Gastroesophageal sphincter (tissue), 4 donors: ENCODE measurements around the gene INAFM2. TPM values are rescaled to one million over a fixed set of nuclear protein-coding genes. Genes with fewer than 3 reads are reported as not detected.

Experiments
- ATAC-seq: fragments of 150-250 bp; one replicate; pipeline ENCODE4 v1.9.1; 2016; ENCODE audit warnings: mild to moderate bottlenecking, moderate library complexity
- H3K27ac ChIP-seq, 4 donors: fragments of 200-600 bp; sonication (generic) in 3 of 4; 1 replicate in 3 of 4; 2 replicates in 1 of 4; pipeline ENCODE4 v1.5.1; 2016 to 2019
- H3K27me3 ChIP-seq: fragments of 200-600 bp; sonication (generic); one replicate; pipeline ENCODE4 v1.5.1; 2019
- H3K36me3 ChIP-seq, 2 donors: fragments of 200-600 bp; sonication (generic); one replicate each; pipeline ENCODE4 v1.5.1; 2019; ENCODE audit warnings: control low read depth in 1 of 2
- H3K4me1 ChIP-seq, 3 donors: fragments of 200-600 bp; sonication (generic); 1 replicate in 2 of 3; 2 replicates in 1 of 3; pipeline ENCODE4 v1.5.1; 2016 to 2019; ENCODE audit warnings: control low read depth in 2 of 3
- H3K4me3 ChIP-seq, 2 donors: fragments of 200-600 bp; sonication (generic); one replicate each; pipeline ENCODE4 v1.5.1; 2019; ENCODE audit warnings: mild to moderate bottlenecking in 1 of 2, moderate library complexity in 1 of 2
- H3K9me3 ChIP-seq, 3 donors: fragments of 200-600 bp; sonication (generic); one replicate each; pipeline ENCODE4 v1.5.1; 2017 to 2019; ENCODE audit warnings: control low read depth in 2 of 3
- CTCF ChIP-seq, 4 experiments: fragments of 200-600 bp in 2 of 4; fragments of 450-650 bp in 2 of 4; sonication (generic) in 1 of 4; IDR thresholded peaks; one replicate each; pipeline ENCODE4 v1.5.1; 2017 to 2019; ENCODE audit warnings: antibody characterized with exemption in 4 of 4, mild to moderate bottlenecking in 2 of 4, moderate library complexity in 2 of 4
- EP300 ChIP-seq: sonication (generic); formaldehyde crosslinking; IDR thresholded peaks from one replicate; pipeline ENCODE4 v1.6.1; 2017; ENCODE audit warnings: antibody characterized with exemption, mild to moderate bottlenecking
- POLR2A ChIP-seq, 2 donors: fragments of 450-650 bp; IDR thresholded peaks; one replicate each; pipeline ENCODE4 v1.6.1; 2017; ENCODE audit warnings: antibody characterized with exemption in 2 of 2, mild to moderate bottlenecking in 2 of 2, moderate library complexity in 1 of 2
- POLR2AphosphoS5 ChIP-seq: sonication (generic); formaldehyde crosslinking; IDR thresholded peaks from one replicate; pipeline ENCODE4 v1.6.1; 2017; ENCODE audit warnings: antibody characterized with exemption
- WGBS, 2 donors: methylation state at CpG; one replicate each; pipeline ENCODE4 v1.1.5; 2018; ENCODE audit warnings: low coverage in 1 of 2; 5-methylcytosine and 5-hydroxymethylcytosine counted together
- total RNA-seq, 4 donors: library from RNA; depleted of rRNA; stranded (reverse); fragments of >200 nt; gene quantifications; one replicate each; pipeline ENCODE4 v1.1.0, GENCODE V29; 2016

INAFM2 gene
- total RNA-seq, 4 donors from 2014 or later, result 27.3 to 66.6 (median 37.5) TPM

DNA sequence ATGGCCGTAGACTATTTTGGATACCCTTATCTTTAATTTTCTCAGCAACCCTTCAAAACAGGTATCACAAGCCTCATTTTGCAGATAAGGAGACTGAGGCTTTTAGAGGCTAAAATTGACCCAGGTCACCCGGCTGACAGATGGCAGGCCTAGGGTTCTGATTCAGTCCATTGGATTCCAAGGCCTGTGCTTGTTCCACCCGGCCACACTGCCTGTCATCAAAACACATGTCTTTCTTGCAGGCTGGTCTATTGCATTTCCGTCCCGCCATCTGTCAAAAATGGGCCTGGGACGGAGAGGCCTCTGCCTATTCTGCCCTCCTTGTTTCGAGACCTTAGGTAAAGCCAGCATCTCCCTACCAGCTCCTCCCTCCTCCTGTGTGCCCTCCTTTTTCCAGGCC lies 8.1 kb downstream of the INAFM2 start:
- H3K27ac ChIP-seq, result peak overlapping the region; percentile 79 to 98 (median 98)
- WGBS, 2 donors, result 78% methylated on average over 1 to 6 of the region's 7 CpGs
- H3K4me3 ChIP-seq, result no peak overlapping the region
- H3K36me3 ChIP-seq, result peaks cover 0 to 21% of the 10 kb centered on the region in 2 donors
- no peaks in the 10 kb centered on the region for H3K9me3 ChIP-seq
- ATAC-seq, result no peak
- peaks cover 17 to 100% (median 50%) of the 10 kb centered on the region in 3 donors for H3K4me1 ChIP-seq
- TF ChIP-seq POLR2A (IDR thresholded peaks at IDR 0.05) (no peak), CTCF (IDR thresholded peaks at IDR 0.05) (no peak), EP300 (no peak), POLR2AphosphoS5 (no peak)
- H3K27me3 ChIP-seq, result no peaks in the 10 kb centered on the region

GRCh38 chr15:40332113-40332781 lies 8.8 kb downstream of the INAFM2 start:
- TF ChIP-seq POLR2A (IDR thresholded peaks at IDR 0.05), result no peak
- no peak for TF ChIP-seq EP300
- no peak for TF ChIP-seq CTCF (IDR thresholded peaks at IDR 0.05)
- TF ChIP-seq POLR2AphosphoS5, result peak; percentile 5
- Histone ChIP-seq H3K27ac (peak overlapping the region; percentile 79 to 98 (median 98)), H3K27me3 (no peaks in the 10 kb centered on the region), H3K36me3 (peaks cover 0 to 27% of the 10 kb centered on the region in 2 donors), H3K4me3 (no peak overlapping the region), H3K4me1 (peaks cover 17 to 100% (median 47%) of the 10 kb centered on the region in 3 donors), H3K9me3 (no peaks in the 10 kb centered on the region)
- 63 to 80% methylated on average over 4 to 7 of the region's 8 CpGs for WGBS, 2 donors
- ATAC-seq, result no peak

DNA sequence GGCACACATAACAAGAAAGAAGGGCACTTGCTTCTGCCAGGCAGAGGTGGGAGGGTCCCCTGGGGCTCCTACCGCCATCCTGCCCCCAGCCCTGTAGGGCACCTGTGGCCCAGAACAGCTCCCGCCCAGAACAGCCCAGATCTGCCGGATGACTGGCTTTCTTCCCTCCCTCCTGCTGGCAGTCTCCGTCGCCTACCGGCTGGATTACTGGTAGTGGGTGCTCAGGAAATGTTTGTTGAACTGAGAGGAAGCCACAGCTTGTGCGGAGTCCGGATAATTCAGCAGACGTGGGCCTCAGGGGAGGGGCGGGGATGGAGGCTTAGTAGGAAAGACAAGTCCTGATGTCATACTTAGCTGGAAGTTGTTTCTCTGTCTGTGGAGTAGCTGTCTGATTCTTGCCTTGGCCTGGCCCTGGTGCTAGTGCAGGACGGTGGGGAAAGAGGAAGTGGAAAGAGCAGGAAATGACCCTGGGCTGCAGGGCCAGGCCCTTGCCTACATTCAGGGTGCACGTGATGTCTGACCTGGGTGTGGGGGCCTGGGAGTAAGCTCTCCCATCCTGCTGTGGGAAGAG lies 10.5 kb downstream of the INAFM2 start:
- Histone ChIP-seq H3K9me3 (no peaks in the 10 kb centered on the region), H3K27ac (peak overlapping the region; percentile 73 to 98 (median 98)), H3K36me3 (peaks cover 0 to 31% of the 10 kb centered on the region in 2 donors), H3K4me1 (peaks cover 9 to 100% (median 60%) of the 10 kb centered on the region in 3 donors), H3K4me3 (no peak overlapping the region), H3K27me3 (no peaks in the 10 kb centered on the region)
- TF ChIP-seq POLR2AphosphoS5 (peak; percentile 85), EP300 (no peak), POLR2A (IDR thresholded peaks at IDR 0.05) (peak in 1 of 2 donors; percentile 21), CTCF (IDR thresholded peaks at IDR 0.05) (peak in 1 of 4 experiments; percentile 10)
- ATAC-seq, result peak; percentile 46
- WGBS, 2 donors, result 3 to 17% methylated on average over 1 to 6 of the region's 12 CpGs

DNA sequence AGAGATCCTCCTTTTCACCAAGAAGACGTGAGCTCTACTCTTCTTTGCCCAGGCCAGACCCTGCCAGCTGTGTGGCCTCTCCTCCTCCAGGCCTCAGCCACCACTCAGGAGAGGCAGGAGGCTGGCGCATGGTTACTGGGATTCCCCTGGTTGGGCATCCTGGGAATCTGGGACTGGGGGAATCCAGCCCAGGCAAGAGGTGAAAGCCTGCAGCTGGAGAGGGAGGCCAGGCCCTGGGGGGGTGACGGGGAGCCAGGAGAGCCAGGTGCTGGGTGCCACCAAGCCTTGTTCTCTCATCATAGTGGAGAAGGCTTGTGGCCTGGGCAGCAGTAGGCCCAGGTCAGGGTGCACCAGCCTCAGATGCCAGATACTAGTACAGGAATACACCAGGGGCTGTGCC lies 11.0 kb downstream of the INAFM2 start:
- H3K27ac ChIP-seq, result peak overlapping the region; percentile 73 to 98 (median 98)
- H3K4me1 ChIP-seq, result peaks cover 6 to 100% (median 62%) of the 10 kb centered on the region in 3 donors
- WGBS, 2 donors, result no CpG with 5 or more reads among the region's 3 CpGs
- peaks cover 0 to 31% of the 10 kb centered on the region in 2 donors for H3K36me3 ChIP-seq
- H3K4me3 ChIP-seq, result no peak overlapping the region
- H3K9me3 ChIP-seq, result no peaks in the 10 kb centered on the region
- TF ChIP-seq EP300, result no peak
- no peak for TF ChIP-seq CTCF (IDR thresholded peaks at IDR 0.05)
- no peak for TF ChIP-seq POLR2AphosphoS5
- no peak for TF ChIP-seq POLR2A (IDR thresholded peaks at IDR 0.05)
- H3K27me3 ChIP-seq, result no peaks in the 10 kb centered on the region
- ATAC-seq, result no peak
